Fibroblast of lung (primary cell): ENCODE data around the gene CASQ1. TPM values are rescaled to one million over a fixed set of nuclear protein-coding genes. Genes with fewer than 3 reads are reported as not detected.

Experiments used
- DNase-seq, 2 donors: peaks; one replicate each; pipeline versions ENCODE4 v3.0.0 to v3.0.0-alpha.2; 2010; ENCODE audit warnings: low read depth in 2 of 2
- H2AFZ ChIP-seq: 2 replicates; pipeline ENCODE4 v1.5.1; 2012; ENCODE audit warnings: low read length, control low read depth, inconsistent platforms
- H3K27ac ChIP-seq: 2 replicates; pipeline ENCODE4 v1.5.1; 2011; ENCODE audit warnings: low read length, control low read depth; ENCODE audit not compliant: insufficient read depth
- H3K27me3 ChIP-seq: 2 replicates; pipeline ENCODE4 v1.5.1; 2011; ENCODE audit warnings: mild to moderate bottlenecking, low read length; ENCODE audit not compliant: control insufficient read depth, insufficient read depth
- H3K36me3 ChIP-seq: 2 replicates; pipeline ENCODE4 v1.5.1; 2011; ENCODE audit warnings: low read length; ENCODE audit not compliant: control insufficient read depth, insufficient read depth
- H3K4me1 ChIP-seq: 2 replicates; pipeline ENCODE4 v1.5.1; 2011; ENCODE audit warnings: low read length; ENCODE audit not compliant: control insufficient read depth, insufficient read depth; ENCODE audit errors: extremely low read depth
- H3K4me2 ChIP-seq: 2 replicates; pipeline ENCODE4 v1.5.1; 2011; ENCODE audit warnings: low read length, control low read depth; ENCODE audit not compliant: insufficient read depth; ENCODE audit errors: extremely low read depth
- H3K4me3 ChIP-seq, 4 experiments: fragments of 200-600 bp in 1 of 4; sonication (generic) in 1 of 4; replicated peaks in 1 of 4; 2 replicates each; pipeline ENCODE4 v1.5.1; 2011 to 2016; ENCODE audit warnings: low read length in 4 of 4, low read depth in 3 of 4, mild to moderate bottlenecking in 3 of 4, control low read depth in 2 of 4, inconsistent platforms in 1 of 4, mixed read lengths in 1 of 4; ENCODE audit not compliant: insufficient read depth in 1 of 4; ENCODE audit errors: control extremely low read depth in 1 of 4
- H3K79me2 ChIP-seq: 2 replicates; pipeline ENCODE4 v1.5.1; 2012; ENCODE audit warnings: mild to moderate bottlenecking, low read length, inconsistent platforms; ENCODE audit not compliant: control insufficient read depth, insufficient read depth
- H3K9ac ChIP-seq: 2 replicates; pipeline ENCODE4 v1.5.1; 2011; ENCODE audit warnings: mild to moderate bottlenecking, low read length, control low read depth; ENCODE audit not compliant: insufficient read depth
- H3K9me3 ChIP-seq: 2 replicates; pipeline ENCODE4 v1.5.1; 2012; ENCODE audit warnings: low read depth, low read length; ENCODE audit not compliant: control insufficient read depth, insufficient read depth
- H4K20me1 ChIP-seq: 2 replicates; pipeline ENCODE4 v1.5.1; 2011; ENCODE audit warnings: low read length; ENCODE audit not compliant: control insufficient read depth, insufficient read depth; ENCODE audit errors: extremely low read depth
- EZH2 ChIP-seq: IDR thresholded peaks from 2 replicates; pipeline ENCODE4 v1.5.1; 2012; ENCODE audit warnings: low read length, control low read depth, mild to moderate bottlenecking; ENCODE audit errors: missing control alignments
- polyA plus RNA-seq, 2 donors: library from polyadenylated mRNA; depleted of rRNA in 1 of 2; stranded (reverse) in 1 of 2; unstranded in 1 of 2; fragments of >200 nt; gene quantifications; 2 replicates each; pipeline ENCODE4 v1.2.1, GENCODE V29; 2011 to 2012; ENCODE audit warnings: missing spikeins in 1 of 2
- total RNA-seq: library from RNA; depleted of rRNA; stranded (reverse); fragments of >200 nt; gene quantifications from 2 replicates; pipeline ENCODE4 v1.2.1, GENCODE V29; 2014
- TF ChIP-seq, protein P1 (sequence below), 2 donors: IDR thresholded peaks in 1 of 2; conservative IDR thresholded peaks in 1 of 2; 1 replicate in 1 of 2; 2 replicates in 1 of 2; pipeline ENCODE4 v1.5.1; 2011 to 2012; ENCODE audit warnings: low read length in 2 of 2, control low read depth in 1 of 2, inconsistent platforms in 1 of 2, low read depth in 1 of 2, mild to moderate bottlenecking in 1 of 2

CASQ1 gene
- total and polyA plus RNA-seq, 2 donors (not counting 1 experiment from before 2014, with no cell fraction given): 0.15 to 0.17 TPM

DNA sequence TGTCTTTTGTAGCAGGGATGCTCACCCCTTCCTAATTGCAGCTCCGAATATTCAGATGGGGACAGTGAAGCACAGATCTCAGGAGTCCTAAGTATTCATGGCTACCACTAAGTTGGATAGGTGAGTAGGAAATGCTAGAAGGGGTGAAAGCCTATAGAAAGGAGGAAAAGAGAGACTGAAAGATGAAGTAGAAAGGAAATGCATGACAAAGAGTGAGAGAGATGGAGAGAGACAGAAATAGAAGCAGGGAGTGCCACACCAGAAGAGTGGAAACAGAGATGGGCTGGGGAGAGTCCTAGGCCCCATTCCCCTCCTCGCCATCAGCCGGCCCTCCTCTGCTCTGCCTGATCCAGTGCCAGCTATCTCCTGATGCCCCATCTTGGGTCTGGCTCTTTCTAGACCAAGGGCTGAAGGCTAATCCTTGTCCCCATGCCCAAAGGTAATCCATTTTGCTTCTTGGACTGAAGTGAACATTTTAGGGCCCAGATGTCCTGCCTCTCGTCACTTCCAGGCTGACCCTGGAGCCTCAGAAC, 16.8 kb downstream of the CASQ1 start:
- Histone ChIP-seq H3K9me3 (no peaks in the 10 kb centered on the region), H3K36me3 (peaks cover 29% of the 10 kb centered on the region), H3K4me2 (peak overlapping the region; percentile 97), H4K20me1 (peaks cover 4% of the 10 kb centered on the region), H3K4me1 (peaks cover 36% of the 10 kb centered on the region), H3K79me2 (peaks cover 62% of the 10 kb centered on the region), H3K27me3 (no peaks in the 10 kb centered on the region), H3K4me3 (peak overlapping the region in 3 of 4 experiments; percentile 96 to 98 (median 98)), H2AFZ (no peak overlapping the region), H3K9ac (no peak overlapping the region), H3K27ac (peak overlapping the region; percentile 97)
- TF ChIP-seq, protein P1, sequence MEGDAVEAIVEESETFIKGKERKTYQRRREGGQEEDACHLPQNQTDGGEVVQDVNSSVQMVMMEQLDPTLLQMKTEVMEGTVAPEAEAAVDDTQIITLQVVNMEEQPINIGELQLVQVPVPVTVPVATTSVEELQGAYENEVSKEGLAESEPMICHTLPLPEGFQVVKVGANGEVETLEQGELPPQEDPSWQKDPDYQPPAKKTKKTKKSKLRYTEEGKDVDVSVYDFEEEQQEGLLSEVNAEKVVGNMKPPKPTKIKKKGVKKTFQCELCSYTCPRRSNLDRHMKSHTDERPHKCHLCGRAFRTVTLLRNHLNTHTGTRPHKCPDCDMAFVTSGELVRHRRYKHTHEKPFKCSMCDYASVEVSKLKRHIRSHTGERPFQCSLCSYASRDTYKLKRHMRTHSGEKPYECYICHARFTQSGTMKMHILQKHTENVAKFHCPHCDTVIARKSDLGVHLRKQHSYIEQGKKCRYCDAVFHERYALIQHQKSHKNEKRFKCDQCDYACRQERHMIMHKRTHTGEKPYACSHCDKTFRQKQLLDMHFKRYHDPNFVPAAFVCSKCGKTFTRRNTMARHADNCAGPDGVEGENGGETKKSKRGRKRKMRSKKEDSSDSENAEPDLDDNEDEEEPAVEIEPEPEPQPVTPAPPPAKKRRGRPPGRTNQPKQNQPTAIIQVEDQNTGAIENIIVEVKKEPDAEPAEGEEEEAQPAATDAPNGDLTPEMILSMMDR (conservative IDR thresholded peaks at IDR 0.05 in 1 of 2, IDR thresholded peaks at IDR 0.05 in 1 of 2; ENCODE audit: low read depth in 1 of 2, low read length in 2 of 2): no peak
- TF ChIP-seq EZH2: no peak
- DNase-seq: no peak

DNA sequence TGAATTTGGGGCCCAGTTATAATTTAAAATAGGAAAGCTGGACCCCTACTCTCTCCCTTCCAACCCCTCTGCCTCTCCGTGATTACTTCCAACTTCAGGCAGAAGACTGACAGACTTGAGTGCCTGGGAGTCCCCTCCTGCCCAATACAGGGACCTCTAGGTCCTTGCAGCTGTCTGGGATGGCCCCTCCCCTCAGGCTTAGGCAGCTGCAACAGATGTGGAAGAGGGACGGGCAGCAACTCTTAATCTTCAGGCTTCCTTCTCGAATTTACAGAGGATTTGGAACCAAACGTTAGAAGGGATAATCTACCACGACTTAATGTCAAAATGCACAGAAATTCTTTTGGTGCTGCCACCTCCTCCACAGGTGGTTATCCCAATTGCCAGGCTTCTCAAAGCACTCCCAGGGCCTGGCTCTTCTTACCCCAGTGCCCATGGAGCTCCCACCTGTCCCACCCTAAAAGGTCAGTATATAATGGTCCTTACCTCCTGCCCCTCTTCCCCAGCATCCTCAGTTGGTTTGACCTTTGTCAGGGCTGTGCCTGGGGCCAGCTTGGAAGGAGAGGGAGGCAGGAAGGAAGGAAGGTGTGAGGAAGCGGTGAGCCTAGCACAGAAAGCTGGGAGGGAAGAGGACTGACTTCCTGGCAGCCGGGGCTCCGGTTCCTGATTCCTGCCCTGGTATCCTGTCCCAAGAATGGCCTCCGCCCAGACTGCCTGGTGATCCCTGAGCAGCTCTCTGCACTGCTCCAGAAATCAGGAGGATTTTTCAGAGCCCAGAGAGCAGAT, 17.6 kb downstream of the CASQ1 start:
- H3K27me3 ChIP-seq: no peaks in the 10 kb centered on the region
- no peak for DNase-seq
- H3K4me3 ChIP-seq: peak overlapping the region in 1 of 4 experiments; percentile 11
- peak overlapping the region; percentile 97 for H3K27ac ChIP-seq
- H3K4me2 ChIP-seq: peak overlapping the region; percentile 65
- TF ChIP-seq, protein P1 (conservative IDR thresholded peaks at IDR 0.05 in 1 of 2, IDR thresholded peaks at IDR 0.05 in 1 of 2; ENCODE audit: low read depth in 1 of 2, low read length in 2 of 2): no peak
- no peak for TF ChIP-seq EZH2
- H3K4me1 ChIP-seq: peaks cover 36% of the 10 kb centered on the region
- no peak overlapping the region for H2AFZ ChIP-seq
- no peaks in the 10 kb centered on the region for H3K9me3 ChIP-seq
- H4K20me1 ChIP-seq: peaks cover 4% of the 10 kb centered on the region
- peaks cover 35% of the 10 kb centered on the region for H3K36me3 ChIP-seq
- H3K79me2 ChIP-seq: peaks cover 62% of the 10 kb centered on the region
- H3K9ac ChIP-seq: no peak overlapping the region

DNA sequence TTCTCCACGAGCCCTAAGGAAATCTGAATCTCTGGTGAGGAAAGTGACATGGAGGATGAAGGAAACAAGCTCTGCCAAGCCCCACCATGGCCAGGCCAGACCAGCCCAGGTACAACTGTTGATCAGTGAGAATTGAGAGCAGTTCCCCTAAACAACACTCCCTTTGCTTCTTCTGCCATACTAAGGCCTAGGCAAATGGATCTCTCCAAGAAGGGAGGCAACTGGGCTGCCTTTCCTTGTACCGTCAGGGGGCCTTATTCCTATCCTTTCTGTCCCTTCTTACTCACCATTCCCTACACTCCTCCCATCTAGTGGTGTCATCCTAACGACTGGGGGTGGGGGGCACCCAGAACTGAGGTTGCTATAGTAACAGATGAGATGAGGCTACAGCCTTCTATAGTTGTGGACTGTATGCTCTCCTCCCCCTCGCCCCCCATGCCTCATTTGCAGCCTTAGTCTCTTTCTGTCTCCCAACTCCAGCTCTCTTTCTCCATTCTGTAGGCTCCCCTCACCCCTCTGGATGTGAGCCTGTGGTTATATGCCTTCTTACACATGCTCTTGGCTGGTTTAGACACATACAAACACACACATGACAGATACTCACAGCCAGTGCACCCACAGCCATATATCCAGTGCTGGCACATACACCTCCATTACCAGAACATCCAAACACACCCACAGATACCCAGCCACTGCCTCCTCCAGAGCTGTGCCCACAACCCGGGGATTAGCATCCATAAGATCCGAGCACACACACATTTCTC, 18.4 kb downstream of the CASQ1 start:
- H2AFZ ChIP-seq: no peak overlapping the region
- peaks cover 62% of the 10 kb centered on the region for H3K79me2 ChIP-seq
- H3K27ac ChIP-seq: peak overlapping the region; percentile 47
- peak overlapping the region in 1 of 4 experiments; percentile 0 for H3K4me3 ChIP-seq
- H3K27me3 ChIP-seq: no peaks in the 10 kb centered on the region
- peak overlapping the region; percentile 65 for H3K4me2 ChIP-seq
- DNase-seq: peak in 1 of 2 donors; percentile 29
- no peaks in the 10 kb centered on the region for H3K9me3 ChIP-seq
- no peak overlapping the region for H3K9ac ChIP-seq
- peaks cover 40% of the 10 kb centered on the region for H3K36me3 ChIP-seq
- no peak for TF ChIP-seq EZH2
- TF ChIP-seq, protein P1 (conservative IDR thresholded peaks at IDR 0.05 in 1 of 2, IDR thresholded peaks at IDR 0.05 in 1 of 2; ENCODE audit: low read depth in 1 of 2, low read length in 2 of 2): no peak
- H4K20me1 ChIP-seq: peaks cover 4% of the 10 kb centered on the region
- peaks cover 36% of the 10 kb centered on the region for H3K4me1 ChIP-seq
